ENCODE results near the gene DDO. TPM values are rescaled to one million over a fixed set of nuclear protein-coding genes. Genes with fewer than 3 reads are reported as not detected.

Gene DDO
- total RNA-seq, 2 experiments from 2014 or later = not detected

DNA sequence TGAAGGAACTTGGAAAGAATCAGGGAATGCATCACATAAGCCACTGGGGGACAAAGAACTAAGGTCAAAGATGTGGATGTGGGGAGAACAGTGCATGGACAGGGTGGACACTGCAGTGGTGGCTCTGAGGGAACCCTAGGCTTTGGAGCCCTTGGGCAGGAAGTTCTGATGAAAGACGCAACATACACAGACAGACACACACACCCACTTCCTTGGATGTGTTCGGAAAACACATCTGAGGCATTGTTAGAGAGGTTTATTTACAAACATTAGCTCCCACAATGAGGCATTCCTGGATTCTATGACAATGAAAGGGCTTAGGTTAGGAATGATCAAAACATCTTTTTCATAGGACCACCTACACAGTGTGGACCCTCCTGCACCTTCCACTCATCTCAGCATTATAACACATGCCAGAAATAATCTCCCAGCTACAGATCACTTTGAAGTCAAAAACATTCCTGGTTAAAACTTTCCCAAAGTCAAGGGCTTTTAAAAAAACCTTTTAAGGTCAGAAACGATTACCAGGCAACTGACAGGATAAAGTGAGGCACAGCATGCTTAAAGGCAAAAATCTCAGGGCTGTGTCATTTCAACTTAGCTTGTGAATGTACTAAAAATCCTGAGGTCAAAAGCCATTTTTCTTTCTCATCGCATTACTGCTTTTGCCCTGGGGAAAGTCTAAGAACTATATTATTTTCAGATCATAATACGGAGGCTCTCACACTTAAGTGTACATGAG, 50.8 kb downstream of the DDO start:
- no peak overlapping the region for H3K27ac Mint-ChIP-seq
- H3K36me3 Mint-ChIP-seq (ENCODE audit: low read depth) = no peaks in the 10 kb centered on the region
- no peaks in the 10 kb centered on the region for H3K9me3 Mint-ChIP-seq (ENCODE audit: low read depth)
- H3K4me3 Mint-ChIP-seq = no peak overlapping the region
- H3K27me3 Mint-ChIP-seq = peaks cover 5% of the 10 kb centered on the region
- DNase-seq (no peak), ATAC-seq (no peak)
- ChIA-PET CTCF (interaction anchor here (0.7 to 0.8 kb wide), 2 partner anchors 26 to 326 kb away, joined by 3 read pairs; no protein-coding TSS in a partner anchor), POLR2A (no interaction called here)
- intact Hi-C loops (cut with DNase I, micrococcal nuclease) = no loop called here
- peaks cover 19% of the 10 kb centered on the region for H3K4me1 Mint-ChIP-seq

DNA sequence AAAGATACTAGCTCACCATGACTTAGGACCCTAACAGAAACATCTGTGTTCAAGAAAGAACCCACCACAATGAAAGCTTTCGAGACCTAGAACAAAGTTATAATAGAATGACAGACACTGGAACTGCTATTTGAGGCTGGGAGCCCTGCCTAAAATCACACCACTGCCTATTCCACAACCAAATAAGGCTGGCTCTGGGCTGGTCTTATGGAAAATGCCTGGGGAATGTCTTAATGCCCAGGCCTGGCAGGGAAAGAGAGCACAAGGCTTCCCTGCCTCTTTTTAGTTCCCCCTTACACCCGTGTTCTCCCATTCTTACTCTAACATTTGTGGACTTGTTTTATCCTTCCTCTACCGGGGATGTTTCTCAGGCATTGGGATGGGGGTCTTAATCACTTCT, 51.6 kb downstream of the DDO start:
- H3K27ac Mint-ChIP-seq = no peak overlapping the region
- CTCF ChIA-PET = no interaction called here

DNA sequence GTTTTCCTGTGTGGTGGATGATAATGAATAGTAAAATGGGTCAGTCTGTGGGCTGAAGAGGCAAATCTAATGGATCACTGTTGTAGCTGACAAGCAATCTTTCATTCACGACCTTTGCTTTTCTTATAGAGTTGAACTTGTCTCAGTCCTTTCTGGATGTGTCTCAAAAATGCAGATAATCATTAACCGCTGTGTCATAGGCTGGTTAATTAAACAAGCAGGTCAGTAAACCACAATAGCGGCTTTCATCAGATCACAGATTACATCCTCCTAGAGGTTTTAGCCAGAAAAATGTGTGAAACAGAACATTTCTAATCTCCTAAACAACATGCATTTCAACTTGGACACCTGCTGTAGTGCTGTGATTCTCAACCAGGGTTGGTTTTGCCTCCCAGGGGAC, 54.7 kb downstream of the DDO start:
- DNase-seq (no peak), ATAC-seq (no peak)
- H3K27me3 Mint-ChIP-seq = peaks cover 32% of the 10 kb centered on the region
- intact Hi-C loops (cut with DNase I, micrococcal nuclease) = no loop called here
- no peaks in the 10 kb centered on the region for H3K9me3 Mint-ChIP-seq (ENCODE audit: low read depth)
- H3K4me3 Mint-ChIP-seq = no peak overlapping the region
- CTCF ChIA-PET = interaction anchor here (1.7 kb wide), 1 partner anchor 30 kb away, joined by 4 read pairs; no protein-coding TSS in a partner anchor
- peaks cover 14% of the 10 kb centered on the region for H3K4me1 Mint-ChIP-seq
- no peak overlapping the region for H3K27ac Mint-ChIP-seq
- POLR2A ChIA-PET = no interaction called here
- no peaks in the 10 kb centered on the region for H3K36me3 Mint-ChIP-seq (ENCODE audit: low read depth)

More for the DNA sequence above, 51.6 kb downstream of the DDO start:
- DNase-seq (no peak), ATAC-seq (no peak)
- Mint-ChIP-seq H3K4me3 (no peak overlapping the region), H3K4me1 (peaks cover 19% of the 10 kb centered on the region), H3K9me3 (ENCODE audit: low read depth) (no peaks in the 10 kb centered on the region), H3K36me3 (ENCODE audit: low read depth) (no peaks in the 10 kb centered on the region), H3K27me3 (peaks cover 13% of the 10 kb centered on the region)
- POLR2A ChIA-PET = no interaction called here
- intact Hi-C loops (cut with DNase I, micrococcal nuclease) = no loop called here

DNA sequence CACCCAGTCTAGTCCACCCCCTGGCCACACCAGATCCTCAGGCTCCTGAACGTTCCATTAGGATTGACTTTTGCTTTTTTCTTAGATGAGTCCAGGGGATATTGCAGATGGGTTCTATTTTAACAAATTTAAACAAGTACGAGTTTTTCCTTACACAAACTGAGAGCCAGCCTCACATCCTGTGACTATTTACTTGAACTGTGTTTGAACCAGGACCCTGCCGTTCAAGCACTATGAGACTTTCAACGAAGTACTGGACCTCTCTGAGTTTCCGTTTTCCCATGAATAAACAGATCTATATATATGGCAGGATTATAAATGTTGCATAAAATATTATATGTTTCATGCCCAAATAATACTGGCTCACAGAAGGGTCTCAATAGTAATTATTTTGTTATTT, 55.8 kb downstream of the DDO start:
- no peak for DNase-seq
- peaks cover 35% of the 10 kb centered on the region for H3K27me3 Mint-ChIP-seq
- H3K4me3 Mint-ChIP-seq = no peak overlapping the region
- no peak for ATAC-seq
- POLR2A ChIA-PET = no interaction called here
- H3K9me3 Mint-ChIP-seq (ENCODE audit: low read depth) = no peaks in the 10 kb centered on the region
- intact Hi-C loops (cut with DNase I, micrococcal nuclease) = no loop called here
- H3K27ac Mint-ChIP-seq = no peak overlapping the region
- CTCF ChIA-PET = no interaction called here
- peaks cover 13% of the 10 kb centered on the region for H3K4me1 Mint-ChIP-seq
- no peaks in the 10 kb centered on the region for H3K36me3 Mint-ChIP-seq (ENCODE audit: low read depth)

DNA sequence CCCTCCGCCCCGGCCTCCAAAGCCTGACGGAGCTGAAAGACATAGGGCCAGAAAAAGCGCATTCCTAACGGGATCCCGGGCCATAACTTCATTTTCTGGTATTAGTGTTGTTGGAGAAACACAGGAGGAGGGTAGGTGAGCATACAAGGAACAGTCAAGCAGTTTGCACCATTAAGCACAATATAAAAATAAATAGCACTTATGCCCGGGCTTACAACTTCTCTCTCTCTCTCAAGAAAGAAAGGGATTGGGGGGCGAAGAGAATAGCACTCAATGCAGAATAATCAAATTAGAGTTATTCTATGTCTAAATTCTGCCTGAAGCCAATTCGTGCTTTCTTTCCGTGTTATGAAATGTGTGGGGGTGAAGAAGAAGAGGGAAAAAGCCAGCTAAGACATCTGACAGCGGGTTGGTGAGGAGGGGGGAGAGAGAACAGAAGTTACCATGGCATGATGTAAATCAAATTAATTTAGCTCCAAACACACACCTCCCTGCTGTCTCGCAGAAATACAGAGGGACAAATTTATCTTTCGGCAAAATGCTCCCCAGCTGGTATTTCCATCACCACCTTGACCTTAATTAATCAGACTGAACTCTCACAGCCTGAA, 56.7 kb downstream of the DDO start:
- intact Hi-C loops (cut with DNase I, micrococcal nuclease) = no loop called here
- no peak for DNase-seq
- Mint-ChIP-seq H3K4me3 (peak overlapping the region; percentile 28), H3K36me3 (ENCODE audit: low read depth) (no peaks in the 10 kb centered on the region), H3K27me3 (peaks cover 35% of the 10 kb centered on the region), H3K27ac (no peak overlapping the region), H3K9me3 (ENCODE audit: low read depth) (no peaks in the 10 kb centered on the region), H3K4me1 (peaks cover 11% of the 10 kb centered on the region)
- no peak for ATAC-seq
- ChIA-PET POLR2A (no interaction called here), CTCF (interaction anchor here (0.6 to 0.9 kb wide), 3 partner anchors 8 to 90 kb away, joined by 3 read pairs; no protein-coding TSS in a partner anchor)

DNA sequence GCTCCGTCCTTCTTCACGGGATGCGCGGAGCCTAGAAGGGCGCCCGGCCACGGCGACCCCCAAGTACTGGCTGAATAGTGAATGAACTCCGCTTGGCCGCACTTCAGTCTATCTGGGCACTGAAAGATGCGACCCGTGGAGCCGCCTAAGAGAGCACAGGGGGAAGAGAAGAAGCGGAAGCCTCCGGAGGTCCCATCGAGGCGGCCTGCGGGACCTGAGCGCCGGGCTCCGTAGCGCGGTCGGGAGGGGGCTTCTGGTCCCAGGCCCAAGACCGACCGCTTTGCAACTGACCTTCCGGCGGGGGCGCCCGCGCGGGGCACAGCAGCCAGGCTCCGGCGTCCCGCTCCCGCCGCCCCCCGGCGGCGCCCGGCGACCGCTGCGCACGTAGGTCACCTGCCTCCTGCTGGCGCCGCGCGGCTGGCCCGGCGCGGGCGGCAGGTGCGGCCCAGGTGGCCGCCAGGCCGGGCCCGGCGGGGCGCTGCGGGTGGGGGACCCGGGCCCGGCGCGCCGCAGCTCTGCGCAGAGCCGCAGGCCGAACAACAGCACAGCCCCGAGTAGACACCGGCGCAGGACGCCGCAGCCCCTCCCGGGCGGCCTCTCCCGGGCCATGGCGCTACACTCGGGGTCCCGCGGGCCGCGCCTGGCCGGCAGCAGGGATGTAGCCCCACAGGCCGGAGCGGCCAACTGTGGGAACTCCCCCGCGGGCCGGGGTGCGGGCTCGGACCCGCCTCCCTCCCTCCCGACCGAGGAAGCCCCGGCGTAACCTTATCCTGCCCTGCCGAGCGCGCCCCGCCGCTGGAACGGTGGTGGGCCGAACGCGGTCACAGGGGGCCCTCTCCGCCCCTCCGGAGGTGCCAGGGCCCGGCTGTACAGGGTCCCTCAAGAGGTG, 57.5 kb downstream of the DDO start, which contains the start of gene METTL24:
METTL24 (minus strand) TSS at position 686 of the 889 bp plus-strand sequence; CDS start at position 609, 77 bp downstream.
- Mint-ChIP-seq H3K27ac (no peak within 1 kb of the TSS), H3K4me1 (peaks cover 11% of the 10 kb centered on the region), H3K27me3 (peaks cover 35% of the 10 kb centered on the region), H3K9me3 (ENCODE audit: low read depth) (no peaks in the 10 kb centered on the region), H3K36me3 (ENCODE audit: low read depth) (no peaks in the 10 kb centered on the region), H3K4me3 (peak within 1 kb of the TSS; percentile 67)
- CTCF ChIA-PET = interaction anchor here (0.6 to 0.9 kb wide), 2 partner anchors 8 to 91 kb away, joined by 3 read pairs; no protein-coding TSS in a partner anchor
- intact Hi-C loops (cut with DNase I, micrococcal nuclease) = no loop called here
- POLR2A ChIA-PET = no interaction called here
- ATAC-seq = peak; percentile 57
- DNase-seq = peak; percentile 27

DNA sequence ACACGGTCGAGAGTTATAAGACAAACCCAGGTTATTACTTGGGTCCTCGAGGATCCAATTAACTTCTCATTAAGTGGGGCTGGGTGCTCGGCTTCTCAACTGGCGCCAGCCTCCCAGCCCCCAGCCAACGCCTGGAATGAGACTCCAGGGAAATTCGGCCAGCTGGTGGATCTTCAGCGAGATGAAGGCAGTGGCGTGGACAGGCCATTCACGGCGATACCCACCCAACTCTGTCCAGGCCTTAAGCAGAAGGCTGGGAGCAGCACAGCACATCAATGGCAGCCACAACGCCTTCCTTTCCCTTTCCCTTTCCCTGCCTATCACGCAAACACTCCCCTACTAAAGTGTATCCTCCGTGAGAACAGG, 58.1 kb downstream of the DDO start:
- POLR2A ChIA-PET = no interaction called here
- peak overlapping the region; percentile 67 for H3K4me3 Mint-ChIP-seq
- ATAC-seq = no peak
- no peaks in the 10 kb centered on the region for H3K9me3 Mint-ChIP-seq (ENCODE audit: low read depth)
- CTCF ChIA-PET = no interaction called here
- no peaks in the 10 kb centered on the region for H3K36me3 Mint-ChIP-seq (ENCODE audit: low read depth)
- H3K27me3 Mint-ChIP-seq = peaks cover 35% of the 10 kb centered on the region
- no peak overlapping the region for H3K27ac Mint-ChIP-seq
- no peak for DNase-seq
- intact Hi-C loops (cut with DNase I, micrococcal nuclease) = no loop called here
- peaks cover 11% of the 10 kb centered on the region for H3K4me1 Mint-ChIP-seq

DNA sequence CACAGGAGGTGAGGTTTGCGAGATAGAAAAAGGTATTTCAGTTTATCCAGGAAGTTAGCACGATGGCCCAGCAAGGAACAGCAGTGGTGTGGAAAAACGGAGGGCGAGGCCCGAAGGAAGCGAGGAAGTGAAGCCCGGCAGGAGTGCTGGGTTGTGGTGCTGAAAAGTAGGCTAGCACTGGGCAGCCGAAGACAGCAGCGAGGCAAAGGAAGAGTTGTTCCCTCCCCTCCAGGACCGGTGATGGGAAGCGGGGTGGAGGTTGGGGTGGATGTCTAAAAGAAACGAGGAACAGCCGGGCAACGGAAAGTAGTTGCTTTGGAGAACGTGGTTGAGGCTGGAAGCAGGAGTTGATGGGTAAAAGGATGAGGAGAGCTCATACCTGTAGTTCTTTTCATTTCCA, 58.6 kb downstream of the DDO start:
- Mint-ChIP-seq H3K4me3 (peak overlapping the region; percentile 67), H3K9me3 (ENCODE audit: low read depth) (no peaks in the 10 kb centered on the region), H3K36me3 (ENCODE audit: low read depth) (no peaks in the 10 kb centered on the region), H3K27ac (no peak overlapping the region), H3K4me1 (peaks cover 11% of the 10 kb centered on the region), H3K27me3 (peaks cover 35% of the 10 kb centered on the region)
- ATAC-seq = no peak
- intact Hi-C loops (cut with DNase I, micrococcal nuclease) = no loop called here
- CTCF ChIA-PET = no interaction called here
- DNase-seq = no peak
- POLR2A ChIA-PET = no interaction called here

DNA sequence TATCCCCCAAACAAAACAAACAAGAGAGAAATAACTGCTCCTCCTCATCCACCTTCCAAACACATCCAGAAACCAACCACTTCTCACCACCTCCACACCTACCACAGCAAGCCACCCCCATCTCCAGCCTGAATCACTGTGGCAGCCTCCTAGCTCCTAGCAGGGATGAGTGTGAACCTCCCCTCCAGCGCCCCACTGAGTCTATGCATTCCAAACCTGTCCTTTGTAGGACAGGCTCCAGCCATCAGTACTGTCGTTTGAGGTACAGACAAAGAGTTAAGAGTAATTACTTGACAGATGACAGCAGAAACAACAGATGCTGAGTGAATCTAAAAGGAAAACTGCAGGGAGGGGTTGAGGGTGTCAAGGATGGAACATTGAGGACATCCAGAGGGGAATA, 59.6 kb downstream of the DDO start:
- no peaks in the 10 kb centered on the region for H3K9me3 Mint-ChIP-seq (ENCODE audit: low read depth)
- ChIA-PET CTCF (no interaction called here), POLR2A (no interaction called here)
- ATAC-seq = no peak
- DNase-seq = no peak
- H3K27me3 Mint-ChIP-seq = peaks cover 33% of the 10 kb centered on the region
- H3K27ac Mint-ChIP-seq = no peak overlapping the region
- no peaks in the 10 kb centered on the region for H3K36me3 Mint-ChIP-seq (ENCODE audit: low read depth)
- H3K4me1 Mint-ChIP-seq = peaks cover 11% of the 10 kb centered on the region
- intact Hi-C loops (cut with DNase I, micrococcal nuclease) = no loop called here
- H3K4me3 Mint-ChIP-seq = no peak overlapping the region

DNA sequence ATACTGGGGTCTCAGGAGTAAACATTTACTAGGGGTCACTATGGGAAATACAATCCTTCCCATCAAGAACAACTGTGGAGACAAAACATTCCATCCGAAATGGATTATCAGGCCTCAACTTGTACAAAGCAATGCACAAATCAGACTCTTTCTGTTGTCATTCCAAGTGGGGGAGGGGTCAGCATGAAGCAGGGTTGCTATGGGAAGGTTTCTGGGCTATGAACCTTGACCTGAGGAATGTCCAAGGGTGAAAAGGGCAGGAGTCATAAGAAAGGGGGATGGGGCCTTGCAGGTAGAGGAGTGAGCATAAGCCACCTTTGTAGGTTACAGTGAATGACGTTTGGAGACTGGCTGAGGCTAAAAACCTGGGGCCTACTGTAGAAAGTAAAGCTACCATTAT, 60.4 kb downstream of the DDO start:
- Mint-ChIP-seq H3K27ac (no peak overlapping the region), H3K27me3 (peaks cover 33% of the 10 kb centered on the region), H3K4me1 (peaks cover 11% of the 10 kb centered on the region), H3K9me3 (ENCODE audit: low read depth) (no peaks in the 10 kb centered on the region), H3K4me3 (no peak overlapping the region), H3K36me3 (ENCODE audit: low read depth) (no peaks in the 10 kb centered on the region)
- intact Hi-C loops (cut with DNase I, micrococcal nuclease) = no loop called here
- POLR2A ChIA-PET = no interaction called here
- CTCF ChIA-PET = no interaction called here
- no peak for DNase-seq
- no peak for ATAC-seq

DNA sequence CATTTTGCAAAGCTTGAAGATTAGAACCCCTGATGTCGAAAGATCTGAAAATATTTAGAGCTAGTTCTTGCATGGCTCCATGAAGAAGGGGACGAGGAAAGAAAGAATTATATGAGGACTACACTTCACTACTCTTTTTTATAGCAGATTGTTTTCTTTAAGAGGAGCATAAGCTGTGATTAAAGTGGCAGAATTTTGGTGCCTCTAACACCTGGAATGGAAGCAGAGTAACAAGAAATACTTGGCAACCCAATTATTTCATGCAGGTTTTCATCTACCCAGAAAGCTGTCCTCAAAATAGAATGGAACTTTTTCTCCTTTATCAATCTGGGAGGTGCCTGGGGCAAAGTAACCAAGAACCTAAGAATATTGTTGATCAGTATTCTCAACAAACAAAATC, 61.2 kb downstream of the DDO start:
- DNase-seq = no peak
- ChIA-PET POLR2A (interaction anchor here (0.6 kb wide), 1 partner anchor 625 kb away, joined by 4 read pairs; no protein-coding TSS in a partner anchor), CTCF (interaction anchor here (0.9 kb wide), 1 partner anchor 1189 kb away, joined by 3 read pairs; no protein-coding TSS in a partner anchor)
- intact Hi-C loops (cut with DNase I, micrococcal nuclease) = no loop called here
- no peak for ATAC-seq
- no peak overlapping the region for H3K27ac Mint-ChIP-seq
- peaks cover 27% of the 10 kb centered on the region for H3K27me3 Mint-ChIP-seq
- no peak overlapping the region for H3K4me3 Mint-ChIP-seq
- H3K9me3 Mint-ChIP-seq (ENCODE audit: low read depth) = no peaks in the 10 kb centered on the region
- H3K36me3 Mint-ChIP-seq (ENCODE audit: low read depth) = no peaks in the 10 kb centered on the region
- peaks cover 11% of the 10 kb centered on the region for H3K4me1 Mint-ChIP-seq

Measured in activated CD4-positive, alpha-beta T cell treated with anti-CD3 and anti-CD28 coated beads for 36 hours (primary cell).